NB4 (cell line): ENCODE results near the gene HLA-C.
A peak's percentile ranks its signal among the peaks of the same experiment; 100 is the strongest.

Experiments used
- DNase-seq: peaks from one replicate; pipeline ENCODE4 v3.0.0; 2010; ENCODE audit warnings: low read depth
- H3K4me3 ChIP-seq: one replicate; pipeline ENCODE4 v1.5.1; 2011; ENCODE audit warnings: mild to moderate bottlenecking, low read depth, low read length, moderate library complexity
- MYC ChIP-seq: IDR thresholded peaks from 2 replicates; pipeline ENCODE4 v1.6.1; 2011; ENCODE audit warnings: low read depth, low read length
- POLR2A ChIP-seq: IDR thresholded peaks from 2 replicates; pipeline ENCODE4 v1.6.1; 2011; ENCODE audit warnings: mild to moderate bottlenecking; ENCODE audit not compliant: insufficient read length; ENCODE audit errors: extremely low read depth
- TF ChIP-seq, protein P1 (sequence below): IDR thresholded peaks from one replicate; pipeline ENCODE4 v1.5.1; 2012; ENCODE audit warnings: low read depth, low read length
- TF ChIP-seq, protein P2 (sequence below): IDR thresholded peaks from 2 replicates; pipeline ENCODE4 v1.6.1; 2011; ENCODE audit warnings: low read depth, low read length

The HLA-C gene

GRCh38 chr6:31299511-31299910 lies 27.6 kb upstream of the HLA-C start:
- DNase-seq = no peak
- H3K4me3 ChIP-seq = no peak overlapping the region
- TF ChIP-seq, protein P1, sequence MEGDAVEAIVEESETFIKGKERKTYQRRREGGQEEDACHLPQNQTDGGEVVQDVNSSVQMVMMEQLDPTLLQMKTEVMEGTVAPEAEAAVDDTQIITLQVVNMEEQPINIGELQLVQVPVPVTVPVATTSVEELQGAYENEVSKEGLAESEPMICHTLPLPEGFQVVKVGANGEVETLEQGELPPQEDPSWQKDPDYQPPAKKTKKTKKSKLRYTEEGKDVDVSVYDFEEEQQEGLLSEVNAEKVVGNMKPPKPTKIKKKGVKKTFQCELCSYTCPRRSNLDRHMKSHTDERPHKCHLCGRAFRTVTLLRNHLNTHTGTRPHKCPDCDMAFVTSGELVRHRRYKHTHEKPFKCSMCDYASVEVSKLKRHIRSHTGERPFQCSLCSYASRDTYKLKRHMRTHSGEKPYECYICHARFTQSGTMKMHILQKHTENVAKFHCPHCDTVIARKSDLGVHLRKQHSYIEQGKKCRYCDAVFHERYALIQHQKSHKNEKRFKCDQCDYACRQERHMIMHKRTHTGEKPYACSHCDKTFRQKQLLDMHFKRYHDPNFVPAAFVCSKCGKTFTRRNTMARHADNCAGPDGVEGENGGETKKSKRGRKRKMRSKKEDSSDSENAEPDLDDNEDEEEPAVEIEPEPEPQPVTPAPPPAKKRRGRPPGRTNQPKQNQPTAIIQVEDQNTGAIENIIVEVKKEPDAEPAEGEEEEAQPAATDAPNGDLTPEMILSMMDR = no peak
- TF ChIP-seq POLR2A (no peak), MYC (no peak)
- TF ChIP-seq, protein P2, sequence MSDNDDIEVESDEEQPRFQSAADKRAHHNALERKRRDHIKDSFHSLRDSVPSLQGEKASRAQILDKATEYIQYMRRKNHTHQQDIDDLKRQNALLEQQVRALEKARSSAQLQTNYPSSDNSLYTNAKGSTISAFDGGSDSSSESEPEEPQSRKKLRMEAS = no peak

DNA sequence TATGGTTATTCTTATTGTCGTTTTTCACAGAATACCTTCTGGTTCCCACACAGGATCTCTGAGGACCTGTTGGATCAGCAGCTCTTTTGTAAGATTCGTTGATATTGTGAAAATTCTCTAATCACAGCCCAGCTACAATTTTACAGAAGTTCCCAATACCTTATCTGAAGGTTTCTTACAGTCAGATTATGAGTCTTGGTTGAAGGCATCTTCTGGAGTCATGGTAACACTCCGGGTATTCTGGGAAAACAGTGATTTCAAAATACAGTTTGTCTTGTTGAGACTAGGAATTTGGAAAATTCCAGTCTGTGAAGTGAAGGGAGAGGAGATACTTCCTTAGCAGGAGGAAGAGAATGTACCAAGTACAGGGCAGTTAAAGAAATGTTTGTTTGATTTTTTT lies 22.2 kb upstream of the HLA-C start:
- no peak overlapping the region for H3K4me3 ChIP-seq
- no peak for TF ChIP-seq POLR2A
- TF ChIP-seq, protein P2 = no peak
- TF ChIP-seq, protein P1 = no peak
- no peak for TF ChIP-seq MYC
- no peak for DNase-seq

GRCh38 chr6:31293343-31293742 lies 21.5 kb upstream of the HLA-C start:
- TF ChIP-seq MYC (no peak), POLR2A (no peak)
- TF ChIP-seq, protein P1 = no peak
- TF ChIP-seq, protein P2 = no peak
- no peak overlapping the region for H3K4me3 ChIP-seq
- DNase-seq = peak; percentile 18

DNA sequence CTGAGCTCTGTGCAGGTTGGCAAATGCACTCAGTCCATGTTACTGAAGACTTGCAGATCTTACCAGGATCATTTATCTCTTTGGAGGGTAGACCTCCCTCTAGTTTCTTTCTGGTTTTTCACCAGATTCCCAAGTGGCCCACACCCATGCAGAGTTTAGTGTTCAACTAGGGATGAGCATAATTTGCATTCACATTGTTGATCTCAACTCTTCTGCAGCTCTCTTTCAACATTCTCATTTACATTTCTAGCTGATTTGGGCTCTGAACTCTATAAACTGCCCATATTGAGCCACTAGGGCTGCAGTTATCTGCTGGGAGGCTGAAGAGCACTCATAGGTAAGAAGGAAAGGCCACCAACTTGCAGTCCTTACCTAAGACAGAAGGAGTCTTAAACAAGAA lies 17.9 kb upstream of the HLA-C start:
- no peak overlapping the region for H3K4me3 ChIP-seq
- DNase-seq = no peak
- TF ChIP-seq, protein P2 = no peak
- TF ChIP-seq, protein P1 = no peak
- TF ChIP-seq MYC (no peak), POLR2A (no peak)

- DNase-seq = peak; percentile 9
- TF ChIP-seq, protein P1 = no peak
- TF ChIP-seq, protein P2 = no peak
- TF ChIP-seq POLR2A (no peak), MYC (no peak)
- H3K4me3 ChIP-seq = no peak overlapping the region
Observed at GRCh38 chr6:31287619-31288018, 15.7 kb upstream of the HLA-C start.

DNA sequence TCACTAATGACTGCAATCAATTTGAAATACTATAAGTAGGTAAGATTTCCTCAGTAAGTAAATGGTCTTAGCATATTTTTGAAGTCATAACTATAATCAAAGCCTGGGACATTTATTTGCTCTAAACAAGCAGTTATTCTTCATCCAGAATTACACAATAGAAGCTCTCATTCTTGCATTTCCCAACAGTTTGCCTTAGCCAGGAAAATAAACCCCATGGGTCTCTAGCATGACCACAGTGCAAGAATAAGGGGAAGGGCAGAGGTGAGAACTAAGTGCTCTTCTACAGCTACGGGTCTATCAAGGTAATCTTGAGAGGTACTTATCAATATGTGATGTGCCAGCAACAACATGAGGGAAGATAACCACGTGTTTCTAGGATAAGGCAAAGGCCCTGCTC lies 14.1 kb upstream of the HLA-C start:
- no peak for DNase-seq
- TF ChIP-seq, protein P1 = no peak
- TF ChIP-seq MYC = no peak
- TF ChIP-seq, protein P2 = no peak
- no peak for TF ChIP-seq POLR2A
- no peak overlapping the region for H3K4me3 ChIP-seq
